Upper lobe of left lung (tissue), 4 donors: ENCODE measurements around the gene MAN2A2.

Experiments used
- EP300 ChIP-seq, 4 donors: sonication (generic); formaldehyde crosslinking; IDR thresholded peaks; one replicate each; pipeline ENCODE4 v1.5.1; 2017; ENCODE audit warnings: antibody characterized with exemption in 4 of 4, control low read depth in 2 of 4
- POLR2A ChIP-seq, 4 donors: fragments of 450-650 bp; IDR thresholded peaks; one replicate each; pipeline ENCODE4 v1.5.1; 2016 to 2017; ENCODE audit warnings: antibody characterized with exemption in 4 of 4, mild to moderate bottlenecking in 2 of 4
- TF ChIP-seq, protein P1 (sequence below), 6 experiments: fragments of 450-650 bp in 4 of 6; fragments of 200-600 bp in 2 of 6; sonication (generic) in 2 of 6; IDR thresholded peaks; one replicate each; pipeline ENCODE4 v1.5.1; 2016 to 2019; ENCODE audit warnings: antibody characterized with exemption in 6 of 6

DNA sequence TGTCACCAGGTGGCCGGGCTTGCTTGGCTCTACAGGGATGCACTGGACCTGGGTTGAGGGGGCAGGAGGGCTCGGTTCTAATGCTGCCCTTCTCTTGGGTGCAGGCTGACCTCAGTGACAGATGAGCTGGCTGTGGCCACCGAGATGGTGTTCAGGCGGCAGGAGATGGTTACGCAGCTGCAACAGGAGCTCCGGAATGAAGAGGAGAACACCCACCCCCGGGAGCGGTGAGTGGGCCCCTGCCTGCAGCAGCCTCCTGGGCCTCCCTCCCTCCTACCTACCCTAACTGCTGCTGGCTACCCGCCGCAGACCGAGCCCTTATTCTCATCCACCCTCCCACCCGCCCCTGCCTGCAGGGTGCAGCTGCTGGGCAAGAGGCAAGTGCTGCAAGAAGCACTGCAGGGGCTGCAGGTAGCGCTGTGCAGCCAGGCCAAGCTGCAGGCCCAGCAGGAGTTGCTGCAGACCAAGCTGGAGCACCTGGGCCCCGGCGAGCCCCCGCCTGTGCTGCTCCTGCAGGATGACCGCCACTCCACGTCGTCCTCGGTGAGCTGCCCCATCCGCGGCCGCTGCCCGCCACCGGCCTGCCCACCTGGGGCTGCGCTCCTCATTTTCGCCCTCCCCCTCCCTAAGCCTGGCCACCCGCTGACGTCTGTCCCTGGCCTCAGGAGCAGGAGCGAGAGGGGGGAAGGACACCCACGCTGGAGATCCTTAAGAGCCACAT is 13.2 kb upstream of the MAN2A2 start:
- TF ChIP-seq, protein P1, sequence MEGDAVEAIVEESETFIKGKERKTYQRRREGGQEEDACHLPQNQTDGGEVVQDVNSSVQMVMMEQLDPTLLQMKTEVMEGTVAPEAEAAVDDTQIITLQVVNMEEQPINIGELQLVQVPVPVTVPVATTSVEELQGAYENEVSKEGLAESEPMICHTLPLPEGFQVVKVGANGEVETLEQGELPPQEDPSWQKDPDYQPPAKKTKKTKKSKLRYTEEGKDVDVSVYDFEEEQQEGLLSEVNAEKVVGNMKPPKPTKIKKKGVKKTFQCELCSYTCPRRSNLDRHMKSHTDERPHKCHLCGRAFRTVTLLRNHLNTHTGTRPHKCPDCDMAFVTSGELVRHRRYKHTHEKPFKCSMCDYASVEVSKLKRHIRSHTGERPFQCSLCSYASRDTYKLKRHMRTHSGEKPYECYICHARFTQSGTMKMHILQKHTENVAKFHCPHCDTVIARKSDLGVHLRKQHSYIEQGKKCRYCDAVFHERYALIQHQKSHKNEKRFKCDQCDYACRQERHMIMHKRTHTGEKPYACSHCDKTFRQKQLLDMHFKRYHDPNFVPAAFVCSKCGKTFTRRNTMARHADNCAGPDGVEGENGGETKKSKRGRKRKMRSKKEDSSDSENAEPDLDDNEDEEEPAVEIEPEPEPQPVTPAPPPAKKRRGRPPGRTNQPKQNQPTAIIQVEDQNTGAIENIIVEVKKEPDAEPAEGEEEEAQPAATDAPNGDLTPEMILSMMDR (IDR thresholded peaks at IDR 0.05): no peak
- TF ChIP-seq POLR2A (IDR thresholded peaks at IDR 0.05) (no peak), EP300 (IDR thresholded peaks at IDR 0.05) (no peak)
